Loucy (cell line): ENCODE results near the gene CLEC4D.

ENCODE experiments used
- EZH2phosphoT487 ChIP-seq: fragments of 200-600 bp; IDR thresholded peaks from 2 replicates; pipeline ENCODE4 v1.6.1; 2018; ENCODE audit warnings: antibody characterized with exemption, mild to moderate bottlenecking, moderate library complexity, borderline replicate concordance
- TF ChIP-seq, protein P1 (sequence below): fragments of 200-600 bp; sonication (generic); conservative IDR thresholded peaks from 2 replicates; pipeline ENCODE4 v1.5.1; 2014; ENCODE audit warnings: mild to moderate bottlenecking, antibody characterized with exemption, low read length

DNA sequence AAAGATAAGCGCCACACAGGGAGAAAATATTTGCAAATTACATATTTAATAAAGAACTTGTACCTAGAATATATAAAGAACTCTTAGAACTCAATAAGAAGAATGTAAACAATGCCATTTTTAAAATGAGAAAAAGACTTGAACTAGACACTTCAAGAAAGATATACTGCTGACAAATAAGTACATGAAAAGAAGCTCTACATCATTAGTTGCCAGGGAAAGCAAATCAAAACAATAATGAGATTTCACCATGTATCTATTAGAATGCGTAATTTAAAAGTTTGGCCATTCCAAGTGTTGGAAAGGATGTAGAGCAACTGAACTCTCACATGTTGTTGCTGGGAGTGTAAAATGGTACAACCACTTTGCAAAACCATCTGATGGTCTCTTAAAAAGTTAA, 34.3 kb downstream of the CLEC4D start:
- TF ChIP-seq, protein P1, sequence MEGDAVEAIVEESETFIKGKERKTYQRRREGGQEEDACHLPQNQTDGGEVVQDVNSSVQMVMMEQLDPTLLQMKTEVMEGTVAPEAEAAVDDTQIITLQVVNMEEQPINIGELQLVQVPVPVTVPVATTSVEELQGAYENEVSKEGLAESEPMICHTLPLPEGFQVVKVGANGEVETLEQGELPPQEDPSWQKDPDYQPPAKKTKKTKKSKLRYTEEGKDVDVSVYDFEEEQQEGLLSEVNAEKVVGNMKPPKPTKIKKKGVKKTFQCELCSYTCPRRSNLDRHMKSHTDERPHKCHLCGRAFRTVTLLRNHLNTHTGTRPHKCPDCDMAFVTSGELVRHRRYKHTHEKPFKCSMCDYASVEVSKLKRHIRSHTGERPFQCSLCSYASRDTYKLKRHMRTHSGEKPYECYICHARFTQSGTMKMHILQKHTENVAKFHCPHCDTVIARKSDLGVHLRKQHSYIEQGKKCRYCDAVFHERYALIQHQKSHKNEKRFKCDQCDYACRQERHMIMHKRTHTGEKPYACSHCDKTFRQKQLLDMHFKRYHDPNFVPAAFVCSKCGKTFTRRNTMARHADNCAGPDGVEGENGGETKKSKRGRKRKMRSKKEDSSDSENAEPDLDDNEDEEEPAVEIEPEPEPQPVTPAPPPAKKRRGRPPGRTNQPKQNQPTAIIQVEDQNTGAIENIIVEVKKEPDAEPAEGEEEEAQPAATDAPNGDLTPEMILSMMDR: no peak
- TF ChIP-seq EZH2phosphoT487: no peak
